ENCODE measurements around the gene EXTL1.

EXTL1 gene

DNA sequence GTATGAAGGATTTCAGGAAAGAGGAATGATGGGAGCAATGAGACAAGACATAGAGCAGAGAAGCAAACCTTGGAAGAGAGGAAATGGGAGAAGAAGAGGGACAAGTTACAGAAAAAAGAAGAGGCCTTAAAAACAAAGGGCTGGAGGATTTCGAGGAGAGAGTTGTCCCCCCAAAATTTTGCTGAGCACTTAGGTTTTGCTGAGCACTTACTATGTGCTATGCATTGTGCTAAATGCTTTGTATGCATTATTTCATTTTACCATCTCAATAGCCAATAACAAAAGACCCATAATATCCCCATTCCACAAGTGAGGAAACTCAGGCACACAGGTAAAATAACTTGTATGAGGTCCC, 48.3 kb downstream of the EXTL1 start:
- DNase-seq (ENCODE audit: low spot score) (no peak), FAIRE-seq (no peak)

DNA sequence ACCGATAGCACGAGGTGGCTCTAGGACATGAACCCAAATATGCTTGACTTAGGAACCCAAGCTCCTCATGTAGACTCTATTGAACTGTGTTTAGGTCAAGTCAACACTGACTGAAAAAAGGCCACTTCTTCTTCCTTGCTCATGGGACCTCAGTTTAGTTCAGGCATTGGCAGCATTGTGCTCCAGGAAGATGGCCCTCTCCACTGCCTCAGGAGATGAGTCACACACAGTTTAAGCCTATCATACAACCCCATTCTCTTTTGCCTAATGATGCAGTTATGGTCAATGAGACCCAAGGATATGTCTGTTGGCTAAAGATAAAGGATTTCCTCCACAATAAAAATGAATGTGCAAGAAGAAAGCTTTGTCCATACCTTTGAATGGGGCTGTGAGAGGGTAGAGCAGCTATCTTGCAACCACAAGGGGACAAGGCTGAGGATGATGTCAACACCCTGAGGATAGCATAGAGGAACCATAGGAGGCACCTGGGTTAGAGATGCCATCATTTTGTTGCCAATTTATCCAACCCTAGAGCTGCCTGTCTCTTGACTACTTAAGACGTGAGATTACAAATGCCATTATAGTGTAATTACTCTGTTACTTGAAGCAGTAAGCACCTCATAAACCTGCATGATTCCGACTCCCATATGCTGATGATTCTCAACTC, 48.9 kb downstream of the EXTL1 start:
- no peak for DNase-seq (ENCODE audit: low spot score)

DNA sequence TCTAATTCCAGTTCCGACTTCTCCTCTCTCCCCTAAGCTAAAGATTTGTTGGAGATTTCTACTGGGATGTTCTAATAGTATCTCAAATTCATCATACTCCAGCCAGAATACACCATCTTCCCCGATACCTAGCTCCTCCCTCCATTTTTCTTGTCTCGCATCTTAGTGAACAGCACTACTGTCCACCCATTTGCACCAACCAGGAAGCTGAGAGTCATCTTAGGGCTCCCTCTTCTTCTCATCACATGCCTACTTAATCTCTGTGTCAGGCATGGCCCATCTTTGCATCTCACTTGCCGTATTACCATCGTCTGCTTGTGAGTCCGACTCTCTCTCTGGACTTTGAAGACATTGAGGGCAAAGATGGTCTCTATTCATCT, 49.4 kb downstream of the EXTL1 start:
- DNase-seq (ENCODE audit: low spot score) (no peak), FAIRE-seq (no peak)

More for the DNA sequence above, 48.9 kb downstream of the EXTL1 start:
- no peak for FAIRE-seq

DNA sequence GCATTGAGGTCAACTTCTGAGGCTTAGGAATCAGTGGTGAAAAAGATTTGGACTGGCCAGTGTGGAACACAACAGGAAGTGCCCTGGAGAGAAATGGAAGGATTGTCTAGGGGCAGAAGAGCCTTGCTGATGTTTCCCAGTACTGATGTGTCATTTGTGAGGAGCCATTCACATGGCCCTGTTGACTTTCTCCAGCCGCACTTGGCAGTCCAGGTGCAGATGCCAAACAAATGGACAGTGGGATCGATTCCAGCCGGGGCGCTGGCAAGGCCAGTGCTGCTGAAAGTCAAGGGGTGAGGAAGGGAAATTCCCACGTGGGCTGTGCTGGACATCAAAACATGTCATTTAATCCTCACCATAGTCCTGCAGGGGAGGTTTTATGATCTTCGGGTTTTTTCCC, 50.7 kb downstream of the EXTL1 start:
- no peak for FAIRE-seq
- no peak for DNase-seq (ENCODE audit: low spot score)

DNA sequence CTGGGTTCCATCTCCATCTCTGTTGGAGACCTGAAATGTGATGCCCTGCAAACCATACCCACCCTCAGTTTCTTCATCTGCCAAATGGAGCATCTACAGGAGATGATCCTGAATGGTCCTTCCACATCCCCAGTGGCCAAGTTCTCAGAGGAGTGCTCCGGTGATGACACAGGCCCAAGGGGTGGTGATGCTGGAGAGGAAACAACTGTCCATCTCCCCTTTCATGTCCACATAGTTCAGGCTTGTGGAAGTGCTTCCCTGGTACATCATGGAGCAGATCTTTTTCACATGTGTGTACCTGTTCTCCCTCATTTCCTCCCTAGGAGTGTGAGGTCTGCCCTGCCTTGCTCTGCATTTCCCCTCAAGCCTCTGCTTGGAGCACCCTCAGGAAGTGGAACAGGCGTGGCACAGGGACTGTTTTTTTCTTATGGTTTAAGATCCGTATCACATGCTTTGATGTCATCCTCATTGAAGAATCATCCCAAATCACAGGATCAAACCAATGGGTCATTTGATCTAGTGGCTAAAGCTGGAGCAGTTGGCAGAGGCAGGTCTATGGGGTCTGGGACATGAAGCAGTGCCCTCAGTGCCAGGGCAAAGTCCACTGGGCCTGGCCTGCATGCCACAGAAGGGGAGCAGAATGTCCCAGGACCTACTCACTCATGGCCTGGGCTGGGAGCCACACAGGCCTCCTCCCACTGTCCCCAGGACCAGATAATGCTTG, 54.0 kb downstream of the EXTL1 start:
- FAIRE-seq (no peak), DNase-seq (ENCODE audit: low spot score) (no peak)

DNA sequence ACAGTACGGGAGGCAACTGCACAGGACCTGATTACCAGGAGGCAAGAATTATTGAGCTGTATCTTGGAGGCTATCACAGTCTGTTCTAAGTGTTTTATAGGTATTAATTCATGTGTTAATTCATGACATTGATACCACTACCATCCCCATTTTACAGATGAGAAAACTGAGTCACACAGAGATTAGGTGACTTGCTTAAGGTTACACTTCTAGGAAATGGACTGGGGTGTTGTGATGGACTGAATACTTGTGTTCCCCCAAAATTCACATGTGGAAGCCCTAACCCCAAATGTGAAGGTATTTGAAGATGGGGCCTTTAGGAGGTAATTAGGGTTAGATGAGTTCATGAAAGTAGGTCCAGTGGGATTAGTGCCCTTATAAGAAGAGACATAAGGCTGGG, 55.9 kb downstream of the EXTL1 start:
- FAIRE-seq (no peak), DNase-seq (ENCODE audit: low spot score) (no peak)

DNA sequence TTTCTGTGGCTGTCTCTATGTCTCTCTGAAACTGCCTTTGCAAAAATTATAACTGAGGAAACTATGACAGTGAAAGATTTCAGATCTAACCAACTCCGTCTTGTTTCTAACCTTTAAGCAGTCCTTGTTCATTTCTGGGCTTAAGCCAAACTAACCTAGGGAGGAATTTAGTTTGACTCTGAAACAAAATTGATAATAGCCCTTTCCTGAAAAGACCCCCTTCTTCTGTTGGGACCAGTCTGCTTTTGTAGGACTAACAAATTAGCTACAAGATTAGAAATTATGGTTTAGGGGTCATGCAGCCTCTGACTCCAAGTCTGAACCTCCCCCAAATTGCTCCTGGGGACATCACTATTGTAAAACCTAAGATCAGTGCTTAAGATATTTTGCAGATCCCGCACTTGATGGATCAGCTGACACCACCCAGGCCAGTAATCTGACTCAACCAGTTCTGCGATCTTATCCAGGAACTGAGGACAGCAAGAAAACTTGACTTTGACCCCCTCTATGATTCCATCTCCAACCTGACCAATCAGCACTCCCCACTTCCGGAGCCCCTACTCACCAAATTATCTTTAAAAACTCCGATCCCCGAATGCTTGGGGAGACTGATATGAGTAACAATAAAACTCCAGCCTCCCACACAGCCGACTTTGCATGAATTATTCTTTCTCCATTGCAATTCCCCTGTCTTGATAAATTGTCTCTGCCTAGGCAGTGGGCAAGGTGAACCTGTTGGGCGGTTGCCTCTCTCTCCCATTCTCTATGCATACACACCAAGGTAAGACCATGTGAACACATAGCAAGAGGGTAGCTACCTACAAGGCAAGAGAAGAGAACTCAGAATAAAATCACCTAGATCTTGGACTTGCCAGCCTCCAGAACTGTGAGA, 57.0 kb downstream of the EXTL1 start:
- DNase-seq (ENCODE audit: low spot score) = no peak
- FAIRE-seq = no peak

DNA sequence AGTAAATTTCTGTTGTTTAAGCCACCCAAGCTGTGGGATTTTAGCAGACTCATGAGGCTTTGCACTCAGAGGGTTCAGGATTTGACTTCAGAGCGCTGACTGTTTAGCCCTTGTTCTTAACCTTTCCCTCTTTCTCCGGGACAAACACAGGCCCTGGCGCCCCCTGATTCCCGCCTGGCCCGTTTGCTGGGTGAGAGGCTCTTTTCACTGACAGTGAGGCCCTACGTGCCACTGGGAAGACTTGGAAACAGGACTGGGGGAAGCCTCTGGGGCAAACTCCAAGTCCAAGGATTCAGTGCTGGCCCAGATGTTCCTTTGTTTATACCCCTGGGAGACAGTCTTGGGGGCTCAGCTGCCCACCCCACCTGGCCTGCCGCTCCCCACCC, 57.6 kb downstream of the EXTL1 start:
- no peak for FAIRE-seq
- DNase-seq (ENCODE audit: low spot score) = no peak

DNA sequence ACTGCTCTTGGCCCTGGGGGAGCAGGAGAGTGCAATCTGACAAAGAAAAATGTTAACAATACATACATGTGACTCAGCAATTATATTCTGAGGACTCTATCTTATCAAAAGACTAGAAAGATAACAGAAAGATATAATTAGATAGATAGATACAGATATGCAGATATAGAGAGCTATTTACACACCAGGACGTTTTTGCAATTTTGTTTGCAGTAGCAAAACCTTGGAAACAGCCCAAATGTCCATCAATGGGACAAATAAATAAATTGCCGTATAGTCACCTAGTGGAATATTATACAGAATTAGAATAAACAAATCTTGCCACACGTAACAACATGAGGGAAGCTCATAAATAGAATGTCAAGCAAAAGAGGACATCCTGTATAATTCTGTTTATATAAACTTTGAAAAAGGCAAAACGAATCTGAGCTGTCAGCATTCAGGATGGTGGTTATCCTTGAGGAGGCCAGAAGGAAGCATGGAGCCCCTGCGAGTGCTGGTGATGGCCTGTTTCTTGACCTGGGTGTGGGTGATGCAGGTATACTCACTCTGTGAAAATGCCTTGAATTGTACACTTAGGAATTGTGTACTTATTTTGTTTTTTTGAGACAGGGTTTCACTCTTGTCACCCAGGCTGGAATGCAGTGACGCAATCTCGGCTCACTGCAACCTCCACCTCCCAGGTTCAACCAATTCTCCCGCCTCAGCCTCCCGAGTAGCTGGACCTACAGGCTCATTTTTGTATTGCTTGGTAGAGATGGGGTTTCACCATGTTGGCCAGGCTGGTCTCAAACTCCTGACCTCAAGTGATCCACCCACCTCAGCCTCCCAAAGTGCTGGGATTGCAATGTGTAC, 58.6 kb downstream of the EXTL1 start:
- FAIRE-seq (no peak), DNase-seq (ENCODE audit: low spot score) (no peak)

DNA sequence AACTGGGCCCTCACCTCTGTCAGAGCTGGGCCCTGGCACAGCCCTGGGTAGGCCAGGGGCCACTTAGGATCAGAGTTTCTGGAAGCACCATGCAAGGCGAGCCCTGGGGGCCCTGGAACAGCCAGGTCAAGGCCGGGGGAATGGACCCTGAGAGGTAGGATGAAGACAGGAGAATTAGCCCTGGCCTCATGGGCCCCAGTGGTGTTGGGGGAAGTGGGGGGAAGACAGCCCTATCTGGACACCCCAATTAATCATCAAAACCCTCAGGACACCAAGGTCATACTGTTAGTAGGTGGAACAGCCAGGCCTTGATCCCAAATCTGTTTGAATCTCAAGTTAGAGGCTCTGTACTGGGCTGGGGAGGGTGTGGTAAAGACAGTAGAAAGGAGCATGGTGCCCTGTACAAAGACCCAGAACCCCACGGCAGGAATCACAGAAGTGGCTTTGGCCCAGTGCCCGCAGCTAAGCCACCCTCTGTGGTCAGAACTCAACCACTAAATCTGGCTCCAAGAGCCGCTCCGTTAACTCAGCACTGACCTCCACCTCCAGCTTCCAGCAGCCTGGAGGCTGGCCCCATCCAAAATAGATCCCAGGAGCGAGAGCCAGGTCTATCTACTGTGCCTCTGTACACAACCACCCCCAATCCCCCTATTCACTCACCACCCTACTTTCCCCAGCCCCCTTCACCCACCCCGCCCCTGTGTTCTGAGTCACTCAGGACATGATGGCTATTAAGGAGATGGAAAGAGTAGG, 59.9 kb downstream of the EXTL1 start:
- peak; percentile 46 for FAIRE-seq
- DNase-seq (ENCODE audit: low spot score) = peak; percentile 47

DNA sequence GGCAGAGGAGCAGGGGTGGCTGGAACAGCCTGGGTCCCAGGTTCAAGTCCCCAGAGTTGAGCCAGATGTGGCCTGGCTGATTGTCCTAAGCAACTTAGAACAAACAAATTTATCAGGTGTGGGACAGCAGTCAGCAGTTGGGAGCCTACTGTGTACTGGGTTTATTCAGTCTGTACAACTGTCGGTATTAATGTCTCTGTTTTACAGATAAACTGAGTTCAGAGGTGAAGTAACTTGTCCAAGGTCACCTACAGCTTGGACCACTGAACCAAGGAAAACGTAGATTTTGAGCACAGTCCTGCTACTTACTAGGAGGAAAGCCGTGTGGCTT, 60.4 kb downstream of the EXTL1 start:
- no peak for FAIRE-seq
- no peak for DNase-seq (ENCODE audit: low spot score)

DNA sequence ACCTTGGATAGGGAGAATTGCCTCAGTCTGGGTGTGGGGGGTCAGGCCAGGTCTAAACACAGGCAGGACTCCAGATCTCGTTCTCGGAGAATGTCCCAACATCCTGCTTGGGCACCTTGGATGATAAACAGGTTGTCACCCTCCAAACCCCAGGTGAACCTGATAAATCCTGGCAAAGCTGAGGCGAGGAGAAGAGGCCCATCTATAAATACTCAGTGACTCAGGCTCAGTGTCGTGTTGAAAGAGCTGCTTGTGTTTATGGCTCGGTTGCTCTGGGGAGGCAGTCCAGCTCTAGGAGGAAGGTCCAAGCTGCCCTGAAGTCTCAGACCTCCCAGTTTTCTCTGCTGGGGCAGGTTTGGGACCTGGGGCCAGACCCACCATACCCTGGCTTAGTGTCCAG, 61.6 kb downstream of the EXTL1 start:
- no peak for FAIRE-seq
- no peak for DNase-seq (ENCODE audit: low spot score)

DNA sequence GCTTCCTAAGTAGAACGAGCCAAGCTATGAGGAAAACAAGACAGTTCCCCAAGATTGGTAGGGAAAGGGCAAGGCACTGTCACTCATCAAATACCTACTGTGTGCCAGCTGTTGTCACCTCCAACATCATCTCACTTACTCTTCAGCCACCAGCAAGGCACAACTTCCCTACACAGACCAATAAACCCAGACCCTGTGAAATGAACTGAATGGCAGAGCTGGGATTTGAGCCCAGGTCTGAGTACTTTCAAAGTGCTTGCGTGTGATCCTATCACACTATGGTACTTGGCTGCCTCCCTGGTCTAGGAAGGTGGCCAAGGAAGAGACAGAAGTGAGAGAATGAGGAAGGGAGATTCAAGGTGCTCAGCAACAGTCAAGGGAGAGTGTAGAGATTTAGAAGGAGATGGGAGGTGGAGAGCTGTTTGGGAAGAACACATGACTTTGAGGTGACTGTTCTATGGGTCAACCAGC, 62.6 kb downstream of the EXTL1 start:
- FAIRE-seq (no peak), DNase-seq (ENCODE audit: low spot score) (no peak)

DNA sequence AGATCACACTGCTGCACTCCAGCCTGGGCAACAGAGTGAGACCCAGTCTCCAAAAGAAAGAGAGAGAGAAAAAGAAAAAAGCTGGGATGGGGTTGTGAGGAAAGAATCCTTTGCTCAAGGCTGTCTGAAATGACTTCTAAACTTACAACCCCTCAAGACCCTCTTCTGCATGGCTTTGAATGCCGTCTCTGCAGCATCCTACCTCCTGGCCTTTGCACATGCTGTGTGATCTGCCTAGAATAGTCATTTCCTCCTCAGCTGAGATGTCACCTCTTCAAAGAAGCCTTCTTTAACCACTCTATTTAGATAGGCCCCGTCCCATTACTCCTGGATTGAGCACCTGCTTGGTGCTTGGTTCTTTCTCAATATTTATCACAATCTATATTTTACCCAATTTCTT, 63.3 kb downstream of the EXTL1 start:
- no peak for FAIRE-seq
- DNase-seq (ENCODE audit: low spot score) = no peak
